ENCODE data around the gene TAS2R50.

GRCh38 chr12:10939163-10939562 is 47.5 kb downstream of the TAS2R50 start, which contains the start of gene TAS2R14:
- TF ChIP-seq, protein P1, sequence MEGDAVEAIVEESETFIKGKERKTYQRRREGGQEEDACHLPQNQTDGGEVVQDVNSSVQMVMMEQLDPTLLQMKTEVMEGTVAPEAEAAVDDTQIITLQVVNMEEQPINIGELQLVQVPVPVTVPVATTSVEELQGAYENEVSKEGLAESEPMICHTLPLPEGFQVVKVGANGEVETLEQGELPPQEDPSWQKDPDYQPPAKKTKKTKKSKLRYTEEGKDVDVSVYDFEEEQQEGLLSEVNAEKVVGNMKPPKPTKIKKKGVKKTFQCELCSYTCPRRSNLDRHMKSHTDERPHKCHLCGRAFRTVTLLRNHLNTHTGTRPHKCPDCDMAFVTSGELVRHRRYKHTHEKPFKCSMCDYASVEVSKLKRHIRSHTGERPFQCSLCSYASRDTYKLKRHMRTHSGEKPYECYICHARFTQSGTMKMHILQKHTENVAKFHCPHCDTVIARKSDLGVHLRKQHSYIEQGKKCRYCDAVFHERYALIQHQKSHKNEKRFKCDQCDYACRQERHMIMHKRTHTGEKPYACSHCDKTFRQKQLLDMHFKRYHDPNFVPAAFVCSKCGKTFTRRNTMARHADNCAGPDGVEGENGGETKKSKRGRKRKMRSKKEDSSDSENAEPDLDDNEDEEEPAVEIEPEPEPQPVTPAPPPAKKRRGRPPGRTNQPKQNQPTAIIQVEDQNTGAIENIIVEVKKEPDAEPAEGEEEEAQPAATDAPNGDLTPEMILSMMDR (IDR thresholded peaks at IDR 0.05; ENCODE audit: insufficient read depth, low read length): no peak
- no peak for TF ChIP-seq POLR2AphosphoS5 (IDR thresholded peaks at IDR 0.05; ENCODE audit: low read depth)
- no peak for TF ChIP-seq GABPA (IDR thresholded peaks at IDR 0.05; ENCODE audit: low read depth)
- no peak for TF ChIP-seq REST (IDR thresholded peaks at IDR 0.05; ENCODE audit: insufficient replicate concordance, low read depth)
